Sciatic nerve (tissue), 2 donors: ENCODE results near the gene PRG3. TPM values are rescaled to one million over a fixed set of nuclear protein-coding genes. Genes with fewer than 3 reads are reported as not detected.
A peak's percentile ranks its signal among the peaks of the same experiment; 100 is the strongest.
"Not testable (repeated sequence)": the region's sequence is repeated elsewhere in the genome, so short reads cannot be mapped to it uniquely, and the experiment has no call there.

Experiments
- ATAC-seq: fragments of 200-7000 bp; cut with Tn5 transposase; one replicate; pipeline ENCODE4 v1.9.1; 2020; ENCODE audit warnings: mild to moderate bottlenecking, moderate library complexity
- DNase-seq: peaks from one replicate; pipeline ENCODE4 v3.0.0-alpha.2; 2020; ENCODE audit warnings: low spot score
- intact Hi-C: fragments of 100-400 bp; cut with DNase I; formaldehyde crosslinking; loops from one replicate; pipeline ENCODE4 v1.14.2; 2022
- total RNA-seq: library from RNA; stranded (reverse); fragmentation: NEBNext Ultra II Directional; extraction: Animal tissue kit (Norgen Biotek cat#: 25700); gene quantifications from one replicate; pipeline ENCODE4 v1.2.1, GENCODE V29; 2021
- donor health status: DM: no; HTN: no; CAD: no.
- donor health status: DM: no; HTN: no; CAD: no.

Gene PRG3
- total RNA-seq, 1 donor from 2014 or later, result not detected

DNA sequence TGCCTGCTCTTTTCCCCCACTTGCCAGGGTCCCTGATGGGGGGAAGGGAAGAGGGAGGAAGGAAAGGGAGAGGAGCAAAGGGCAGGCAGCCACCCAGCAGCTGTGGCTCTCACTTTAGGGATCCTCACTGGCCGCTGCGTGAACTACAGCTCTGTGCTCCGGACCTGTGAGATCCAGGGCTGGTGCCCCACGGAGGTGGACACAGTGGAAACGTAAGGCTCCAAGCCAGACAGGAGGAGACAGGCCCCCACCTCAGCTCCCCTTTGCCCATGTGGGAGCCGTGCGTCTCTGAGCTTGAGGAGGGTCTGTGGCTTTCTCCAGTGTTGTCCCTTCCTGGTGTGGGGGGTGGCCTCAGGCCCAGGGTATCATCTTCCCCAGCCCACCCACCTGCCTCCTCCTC, 32.9 kb downstream of the PRG3 start:
- intact Hi-C loops, result loop anchor here (10.0 kb wide), 1 partner anchor 107 kb away; no protein-coding TSS in a partner anchor
- ATAC-seq, result no peak

DNA sequence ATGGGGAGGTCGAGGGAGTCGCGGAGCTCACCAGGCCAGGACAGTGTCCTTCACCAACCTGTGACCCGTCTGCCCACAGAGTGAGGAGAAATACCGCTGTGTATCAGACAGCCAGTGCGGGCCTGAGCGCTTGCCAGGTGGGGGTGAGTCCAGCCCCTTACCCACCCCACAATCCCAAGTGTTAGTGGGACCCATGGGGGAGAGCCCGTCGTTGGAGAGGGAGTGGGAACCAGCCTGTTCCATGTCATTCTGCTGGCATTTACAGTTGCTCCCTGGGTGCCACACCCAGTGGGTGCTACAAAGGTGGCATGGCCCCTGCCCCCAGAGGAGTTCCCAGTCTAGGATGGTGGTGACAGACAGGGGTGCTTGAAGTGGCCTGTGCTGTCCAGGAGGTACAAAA, 33.6 kb downstream of the PRG3 start:
- no peak for ATAC-seq
- intact Hi-C loops, result loop anchor here (10.0 kb wide), 1 partner anchor 107 kb away; no protein-coding TSS in a partner anchor
- no peak for DNase-seq

More for the DNA sequence above, 32.9 kb downstream of the PRG3 start:
- no peak for DNase-seq

DNA sequence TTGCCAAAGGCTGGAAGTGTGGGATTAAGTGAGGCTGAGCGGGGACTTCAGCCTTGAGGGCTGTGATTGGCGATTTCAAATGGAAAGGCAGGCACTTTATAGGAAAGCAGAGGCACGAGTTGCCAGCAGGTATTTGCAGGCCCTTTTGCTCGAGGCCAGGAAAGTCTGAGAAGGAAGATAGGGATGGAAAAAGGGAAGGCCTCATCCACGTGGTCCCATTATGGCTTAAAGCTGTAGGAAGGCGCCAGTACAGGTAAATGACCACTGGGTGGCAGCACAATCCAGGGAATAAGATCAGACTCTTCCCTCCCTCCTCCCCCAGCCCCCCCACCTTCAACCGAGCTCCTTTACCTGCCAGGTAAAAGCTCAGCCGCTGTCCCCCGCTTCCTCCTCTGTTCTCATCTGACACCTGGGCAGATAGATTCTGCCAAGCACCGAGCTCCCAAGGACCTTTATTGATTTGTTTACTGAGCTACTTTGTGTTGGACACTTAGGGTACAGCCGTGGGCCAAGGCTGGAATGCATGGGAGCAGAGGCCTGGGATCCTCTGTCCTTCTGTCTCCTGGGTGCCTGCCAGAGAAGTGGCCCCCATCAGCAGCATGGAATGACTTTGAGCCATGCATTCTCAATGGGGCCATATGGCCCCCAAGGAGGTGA, 35.3 kb downstream of the PRG3 start:
- ATAC-seq (peak; percentile 71), DNase-seq (peak; percentile 83)
- intact Hi-C loops, result loop anchor here (10.0 kb wide), 1 partner anchor 109 kb away; no protein-coding TSS in a partner anchor

DNA sequence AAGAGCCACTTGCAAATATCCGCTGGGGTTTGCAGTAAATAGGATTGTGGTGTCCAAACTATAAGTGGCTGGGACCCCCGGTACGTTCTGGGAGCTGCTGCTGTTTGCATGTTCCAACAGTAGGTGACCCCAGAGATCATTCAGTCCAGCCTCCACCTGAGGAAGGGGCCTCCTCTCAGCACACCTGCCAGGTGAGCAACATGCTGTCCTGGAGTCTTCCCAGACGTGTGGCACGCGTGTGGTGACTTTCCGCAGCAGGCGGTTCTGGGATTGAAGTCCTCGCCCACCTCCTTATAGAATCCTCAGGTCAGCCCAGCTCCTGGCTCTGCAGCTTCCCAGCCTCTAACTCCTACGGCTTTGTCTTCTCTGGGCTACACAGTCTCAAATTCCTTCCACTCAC, 36.1 kb downstream of the PRG3 start:
- ATAC-seq, result no peak
- intact Hi-C loops, result loop anchor here (10.0 kb wide), 1 partner anchor 110 kb away; no protein-coding TSS in a partner anchor
- no peak for DNase-seq

- intact Hi-C loops, result loop anchor here (10.0 kb wide), 1 partner anchor 111 kb away; no protein-coding TSS in a partner anchor
- ATAC-seq (no peak), DNase-seq (no peak)
These were observed 37.1 kb downstream of the PRG3 start for GRCh38 chr11:57343825-57344224.

DNA sequence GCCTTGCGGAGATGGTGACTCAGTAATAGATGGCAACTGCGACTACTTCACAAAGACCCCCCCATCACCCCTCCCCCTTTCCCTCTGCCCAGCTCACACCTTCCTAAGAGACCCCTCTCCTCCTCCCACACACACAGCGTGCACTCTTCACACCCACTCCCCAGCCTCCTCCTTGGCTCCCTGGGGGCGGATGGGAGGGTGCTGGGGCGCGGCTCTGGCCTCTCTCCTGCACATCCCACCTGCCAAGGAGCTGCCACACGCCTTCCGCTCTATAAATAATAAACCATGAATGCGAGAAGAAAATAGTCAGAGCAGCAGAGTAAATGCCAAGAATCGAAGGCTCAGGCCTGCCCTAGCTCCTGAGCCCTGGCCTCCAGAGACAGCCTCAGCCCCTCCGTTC, 38.2 kb downstream of the PRG3 start:
- intact Hi-C loops, result loop anchor here (10.0 kb wide), 1 partner anchor 112 kb away; no protein-coding TSS in a partner anchor
- DNase-seq, result no peak
- ATAC-seq, result no peak

- intact Hi-C loops, result loop anchor here (10.0 kb wide), 1 partner anchor 113 kb away; no protein-coding TSS in a partner anchor
- DNase-seq (no peak), ATAC-seq (no peak)
These were observed 39.6 kb downstream of the PRG3 start for GRCh38 chr11:57341250-57341808.

GRCh38 chr11:57340039-57340615, 40.8 kb downstream of the PRG3 start:
- ATAC-seq (no peak), DNase-seq (no peak)
- intact Hi-C loops, result loop anchor here (10.0 kb wide), 1 partner anchor 115 kb away; no protein-coding TSS in a partner anchor

- no peak for ATAC-seq
- intact Hi-C loops, result loop anchor here (10.0 kb wide), 1 partner anchor 305 kb away; the partner anchor contains the start of gene YPEL4
- DNase-seq, result no peak
These were observed 41.6 kb downstream of the PRG3 start for GRCh38 chr11:57339328-57339727.

DNA sequence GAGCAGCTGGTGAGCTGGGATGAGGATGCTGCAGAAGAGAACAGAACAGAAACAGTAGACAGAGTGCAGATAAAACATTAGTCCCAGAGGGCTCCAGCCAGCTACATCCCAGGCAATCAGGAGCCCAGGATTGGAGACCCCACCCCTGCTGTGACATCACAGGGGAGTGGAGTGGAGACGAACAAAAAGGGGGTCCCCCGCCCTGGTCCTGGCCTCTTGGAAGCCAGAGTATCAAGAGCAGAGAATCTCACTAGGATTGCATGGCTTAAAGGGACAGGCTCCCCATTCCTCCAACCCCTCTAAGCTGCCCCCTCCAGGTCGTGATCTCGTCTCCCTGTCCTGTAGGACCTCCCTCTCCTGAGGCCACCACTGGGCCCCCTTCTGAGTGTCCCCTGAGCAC, 42.8 kb downstream of the PRG3 start, which contains the start of gene P2RX3:
P2RX3 (plus strand) TSS at position 211 of the 400 bp plus-strand sequence. CDS start 199 bp downstream, outside the sequence.
- ATAC-seq (no peak), DNase-seq (no peak)
- intact Hi-C loops, result loop anchor here (10.0 kb wide), 1 partner anchor 307 kb away; the partner anchor contains the start of gene YPEL4

DNA sequence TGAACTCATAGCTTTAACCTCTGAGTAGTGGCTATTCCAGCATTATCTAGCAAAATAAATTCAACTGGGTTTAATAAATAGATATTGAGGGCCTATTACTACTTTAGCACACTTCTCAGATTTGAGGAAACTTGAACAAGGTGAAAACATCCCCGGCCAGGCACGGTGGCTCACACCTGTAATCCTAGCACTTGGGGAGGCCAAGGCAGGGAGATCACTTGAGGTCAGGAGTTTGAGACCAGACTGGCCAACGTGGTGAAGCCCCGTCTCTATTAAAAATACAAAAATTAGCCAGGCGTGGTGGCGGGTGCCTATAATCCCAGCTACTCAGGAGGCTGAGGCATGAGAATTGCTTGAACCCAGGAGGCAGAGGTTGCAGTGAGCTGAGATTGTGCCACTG, 44.1 kb downstream of the PRG3 start:
- not testable (repeated sequence) for ATAC-seq
- intact Hi-C loops, result loop anchor here (10.0 kb wide), 1 partner anchor 308 kb away; the partner anchor contains the start of gene YPEL4

GRCh38 chr11:57336111-57336666, 44.8 kb downstream of the PRG3 start:
- peak; percentile 21 for ATAC-seq
- intact Hi-C loops, result loop anchor here (10.0 kb wide), 1 partner anchor 309 kb away; the partner anchor contains the start of gene YPEL4
- DNase-seq, result no peak

More for the DNA sequence above, 44.1 kb downstream of the PRG3 start:
- DNase-seq, result not testable (repeated sequence)

- DNase-seq (peak; percentile 92), ATAC-seq (peak; percentile 97)
- intact Hi-C loops, result loop anchor here (10.0 kb wide), 1 partner anchor 309 kb away; the partner anchor contains the start of gene YPEL4
These were observed 45.4 kb downstream of the PRG3 start, which contains the start of gene SSRP1 for GRCh38 chr11:57335343-57336110. Gene SSRP1 (minus strand): TSS chr11:57335892. CDS start chr11:57335121, 771 bp downstream.

GRCh38 chr11:57335023-57335342, 46.0 kb downstream of the PRG3 start:
- ATAC-seq (no peak), DNase-seq (no peak)
- intact Hi-C loops, result loop anchor here (10.0 kb wide), 1 partner anchor 310 kb away; the partner anchor contains the start of gene YPEL4

DNA sequence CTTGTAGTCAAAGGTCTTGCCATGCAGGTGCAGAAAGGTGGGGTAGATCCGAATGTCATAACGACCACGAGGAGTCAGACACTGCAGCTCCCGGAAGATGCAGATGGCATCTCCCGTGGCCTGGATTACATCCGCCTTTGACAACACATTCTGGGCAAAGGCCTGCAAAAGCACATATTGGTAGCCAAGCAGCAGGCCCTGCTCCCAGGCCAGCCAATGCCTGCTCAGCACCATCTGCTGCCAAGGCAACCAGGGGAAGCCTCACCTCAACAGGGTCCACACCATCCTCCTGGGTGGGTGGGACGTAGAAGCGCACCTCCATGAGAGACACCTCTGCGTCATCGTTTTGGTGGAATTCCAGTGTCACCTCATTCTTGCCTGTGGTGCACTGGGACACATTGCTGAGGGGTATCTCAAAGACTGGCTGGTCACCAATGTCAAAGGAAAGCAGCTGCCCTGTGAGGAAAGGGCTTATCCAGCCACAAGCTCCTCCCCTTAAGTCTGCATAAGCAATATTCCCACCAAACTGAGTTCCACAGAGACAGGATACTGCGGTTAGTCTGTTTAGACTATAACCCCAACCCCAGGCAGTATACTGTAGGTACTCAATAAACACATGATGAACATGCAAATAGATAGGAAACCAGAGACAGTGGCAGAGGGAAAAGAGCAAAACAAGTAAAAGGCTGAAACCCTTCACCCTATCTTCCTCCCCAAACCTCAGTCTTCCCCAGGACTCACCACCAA, 48.1 kb downstream of the PRG3 start:
- intact Hi-C loops, result loop anchor here (10.0 kb wide), 1 partner anchor 312 kb away; the partner anchor contains the start of gene YPEL4
- ATAC-seq (no peak), DNase-seq (no peak)

- DNase-seq, result no peak
- intact Hi-C loops, result loop anchor here (10.0 kb wide), 1 partner anchor 313 kb away; the partner anchor contains the start of gene YPEL4
- ATAC-seq, result no peak
These were observed 49.2 kb downstream of the PRG3 start for GRCh38 chr11:57331720-57332119.

DNA sequence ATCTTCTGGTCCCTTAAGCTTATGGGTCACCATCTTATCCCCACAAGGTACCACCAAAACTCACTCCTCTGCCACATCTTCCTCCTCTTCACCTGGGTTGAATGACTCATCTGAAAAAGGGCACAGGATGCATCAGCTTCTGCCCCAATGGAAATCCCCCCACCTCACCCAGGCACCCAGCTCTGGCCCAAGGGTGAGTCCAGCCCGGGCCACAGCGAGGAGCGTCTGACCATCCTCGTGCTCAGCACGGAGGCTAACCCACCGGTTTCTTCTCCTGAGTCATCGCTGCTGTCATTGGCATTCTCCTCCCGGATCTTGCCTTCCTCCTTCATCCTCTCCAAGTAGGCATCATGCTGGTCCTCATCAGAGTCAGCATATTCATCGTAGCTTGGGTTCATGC, 50.9 kb downstream of the PRG3 start:
- ATAC-seq, result no peak
- intact Hi-C loops, result loop anchor here (10.0 kb wide), 1 partner anchor 315 kb away; the partner anchor contains the start of gene YPEL4

More for the DNA sequence above, 50.9 kb downstream of the PRG3 start:
- no peak for DNase-seq
